GM13977 (cell line): ENCODE measurements around the gene PLXNA4.

Source experiments
- DNase-seq: peaks from one replicate; pipeline ENCODE4 v3.0.0; 2012; ENCODE audit warnings: low spot score
- CTCF ChIP-seq: IDR thresholded peaks from 2 replicates; pipeline ENCODE4 v1.5.1; 2012; ENCODE audit warnings: mild to moderate bottlenecking, control low read depth; ENCODE audit not compliant: insufficient read depth; ENCODE audit errors: extremely low read depth, missing control alignments
- in situ Hi-C: fragments of 300-500 bp; cut with MboI; formaldehyde crosslinking; loops from one replicate; pipeline ENCODE4 v1.12.0; 2022; ENCODE audit warnings: low sequenced_read_pairs, low pct_unique_long_range_greater_than_20kb, mixed read lengths, inconsistent platforms; ENCODE audit not compliant: unreplicated experiment

PLXNA4 gene

GRCh38 chr7:132183781-132184380 lies 392.4 kb downstream of the PLXNA4 start:
- in situ Hi-C loops = no loop called here
- DNase-seq = no peak
- TF ChIP-seq CTCF = no peak

DNA sequence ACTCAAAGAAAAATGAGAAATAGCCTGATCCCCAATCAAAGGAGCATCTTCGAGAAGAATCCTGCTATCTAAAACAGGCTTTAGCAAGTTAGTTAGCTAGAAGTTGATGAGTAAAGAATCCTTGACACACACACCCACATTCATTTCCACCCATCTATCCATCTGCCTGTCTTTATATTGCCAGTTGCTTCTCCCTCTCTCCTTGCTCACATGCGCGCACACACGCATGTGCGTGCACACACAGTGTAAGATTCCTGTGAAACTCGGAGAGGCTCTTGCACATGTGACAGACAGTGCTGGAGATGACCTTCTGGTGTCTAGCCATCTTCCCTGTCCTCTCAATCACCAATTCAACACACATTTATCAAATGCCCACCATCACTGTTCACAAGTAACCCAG lies 393.3 kb downstream of the PLXNA4 start:
- in situ Hi-C loops = no loop called here
- no peak for TF ChIP-seq CTCF
- DNase-seq = no peak

DNA sequence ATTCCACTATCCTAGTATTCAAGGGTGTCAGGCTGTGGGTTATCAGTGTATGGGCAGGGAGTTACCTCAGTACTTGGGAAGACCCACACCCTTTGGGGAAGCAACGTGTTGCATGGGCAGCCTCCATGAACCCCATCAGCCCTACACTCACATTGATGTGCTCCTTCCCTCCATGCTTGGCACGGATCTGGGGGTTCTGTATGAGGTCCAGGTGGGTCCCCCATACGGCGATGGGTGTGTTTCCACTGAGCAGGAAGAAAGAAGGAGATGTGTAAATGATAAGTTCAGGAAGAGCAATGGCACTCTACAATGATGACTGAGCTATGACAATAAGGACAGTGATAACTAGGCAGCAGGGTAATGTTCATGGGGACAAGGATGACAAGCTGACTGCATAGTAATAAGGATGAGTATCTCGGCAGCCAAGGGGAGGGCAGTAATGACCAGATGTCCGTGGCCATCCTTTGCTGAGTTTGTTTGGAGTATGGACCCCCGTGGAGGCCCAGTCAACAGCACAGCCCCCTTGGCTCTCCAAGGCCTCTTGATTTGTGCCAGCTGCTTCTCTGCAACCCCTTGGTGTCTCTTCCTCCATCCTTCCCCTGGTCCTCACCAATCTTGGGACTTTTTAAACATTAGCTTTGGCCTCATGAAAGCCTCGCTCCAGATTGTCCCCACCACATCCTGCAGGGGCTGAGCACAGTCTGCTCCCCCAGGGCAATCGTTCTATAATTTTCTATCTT lies 394.2 kb downstream of the PLXNA4 start:
- TF ChIP-seq CTCF = no peak
- in situ Hi-C loops = no loop called here

DNA sequence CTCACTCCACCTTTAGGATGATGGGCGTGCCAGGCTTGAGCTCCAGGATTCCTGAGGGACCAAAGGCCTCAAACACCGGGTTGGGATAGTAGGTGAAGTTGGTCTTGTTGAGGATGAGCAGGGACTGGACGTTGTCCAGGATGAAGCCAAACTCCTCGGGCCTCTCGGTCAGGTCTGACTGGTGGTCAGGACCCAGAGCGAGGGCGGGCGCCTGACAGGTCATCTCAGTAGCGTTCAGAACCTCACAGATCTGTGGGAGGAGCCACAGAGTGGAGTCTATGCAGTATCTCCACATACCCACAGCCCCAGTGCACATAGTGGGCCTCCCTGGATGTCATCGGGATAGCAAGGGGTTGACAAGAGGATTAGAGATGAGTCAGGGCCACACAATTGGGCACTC lies 394.9 kb downstream of the PLXNA4 start:
- in situ Hi-C loops = no loop called here
- no peak for DNase-seq
- TF ChIP-seq CTCF = no peak

More for the DNA sequence above, 394.2 kb downstream of the PLXNA4 start:
- DNase-seq = no peak

DNA sequence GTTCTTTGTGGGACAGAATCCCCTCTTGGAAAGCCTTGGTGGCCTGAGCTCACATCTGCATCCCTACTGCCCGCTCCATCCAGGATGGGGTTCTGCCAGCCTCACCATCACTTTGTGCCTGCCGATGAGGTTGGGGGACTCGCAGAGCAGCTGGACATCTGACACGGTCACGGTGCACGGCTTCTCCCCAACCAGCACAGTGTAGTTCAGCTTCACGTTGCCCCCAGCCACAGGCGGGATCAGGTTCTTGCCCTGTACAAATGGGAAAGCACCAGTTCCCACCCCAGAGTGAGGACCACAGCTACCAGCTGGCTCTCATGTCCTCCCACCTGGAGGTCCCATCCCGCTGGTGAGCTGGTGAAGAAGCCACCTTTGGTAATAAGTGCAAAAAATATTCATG lies 395.8 kb downstream of the PLXNA4 start:
- TF ChIP-seq CTCF = no peak
- in situ Hi-C loops = no loop called here
- DNase-seq = no peak

GRCh38 chr7:132179681-132180080 lies 396.6 kb downstream of the PLXNA4 start:
- in situ Hi-C loops = no loop called here
- TF ChIP-seq CTCF = no peak
- no peak for DNase-seq
